Right lung (tissue), 5 donors: ENCODE data around the gene RIBC2. TPM values are rescaled to one million over a fixed set of nuclear protein-coding genes. Genes with fewer than 3 reads are reported as not detected.

Experiments
- DNase-seq, 2 donors: peaks; one replicate each; pipeline ENCODE4 v3.0.0-alpha.2; 2013
- polyA plus RNA-seq, 5 donors: library from polyadenylated mRNA; unstranded; fragments of 120-200 nt; gene quantifications; one replicate each; pipeline versions ENCODE4 v1.2.1 to v1.2.3, GENCODE V29; 2013; ENCODE audit warnings: inconsistent platforms in 1 of 5, low replicate concordance in 1 of 5; ENCODE audit not compliant: insufficient read length in 5 of 5, insufficient read depth in 1 of 5

The RIBC2 gene
- polyA plus RNA-seq, 5 donors, result 8.7 to 11.9 (median 10.5) TPM

- no peak for DNase-seq
Observed at GRCh38 chr22:45473626-45474237, 60.2 kb downstream of the RIBC2 start.

- DNase-seq, result no peak
Observed at GRCh38 chr22:45475063-45475747, 61.7 kb downstream of the RIBC2 start.

- DNase-seq, result no peak
Observed at GRCh38 chr22:45475851-45476514, 62.5 kb downstream of the RIBC2 start.

- no peak for DNase-seq
Observed at GRCh38 chr22:45476814-45477213, 63.3 kb downstream of the RIBC2 start.

GRCh38 chr22:45477366-45478107 lies 64.0 kb downstream of the RIBC2 start:
- DNase-seq, result no peak

- DNase-seq, result no peak
Observed at GRCh38 chr22:45478108-45478771, 64.7 kb downstream of the RIBC2 start.

GRCh38 chr22:45480717-45481116 lies 67.2 kb downstream of the RIBC2 start:
- DNase-seq, result no peak

GRCh38 chr22:45481661-45482060 lies 68.2 kb downstream of the RIBC2 start:
- DNase-seq, result no peak

Other genes starting within 250 kb of the RIBC2 start
- gene NUP50, start 249.8 kb upstream of the RIBC2 start, polyA plus RNA-seq, result 10 to 100 TPM; 38.6 to 58.2 (median 45.6) TPM
- gene KIAA0930, start 172.8 kb upstream of the RIBC2 start, polyA plus RNA-seq, result 10 to 100 TPM; 13.2 to 19.6 (median 16.8) TPM
- under 1 TPM in 2 of 5 donors, not detected in 3; 0.33 to 0.34 TPM for gene UPK3A, start 128.7 kb upstream of the RIBC2 start, polyA plus RNA-seq
- gene FAM118A, start 103.8 kb upstream of the RIBC2 start, polyA plus RNA-seq, result 10 to 100 TPM; 26.3 to 77.5 (median 37.6) TPM
- gene SMC1B, start 94 bp upstream of the RIBC2 start, polyA plus RNA-seq, result under 1 TPM; 0.22 to 0.37 (median 0.24) TPM
- gene FBLN1, start 89.2 kb downstream of the RIBC2 start, polyA plus RNA-seq, result 100 to 1,000 TPM; 219 to 312 (median 307) TPM